ENCODE results near the gene CLCN7. TPM values are rescaled to one million over a fixed set of nuclear protein-coding genes. Genes with fewer than 3 reads are reported as not detected.
A peak's percentile ranks its signal among the peaks of the same experiment; 100 is the strongest.

The CLCN7 gene
- total RNA-seq, 3 donors from 2014 or later = 59.3 to 98.1 (median 59.8) TPM

DNA sequence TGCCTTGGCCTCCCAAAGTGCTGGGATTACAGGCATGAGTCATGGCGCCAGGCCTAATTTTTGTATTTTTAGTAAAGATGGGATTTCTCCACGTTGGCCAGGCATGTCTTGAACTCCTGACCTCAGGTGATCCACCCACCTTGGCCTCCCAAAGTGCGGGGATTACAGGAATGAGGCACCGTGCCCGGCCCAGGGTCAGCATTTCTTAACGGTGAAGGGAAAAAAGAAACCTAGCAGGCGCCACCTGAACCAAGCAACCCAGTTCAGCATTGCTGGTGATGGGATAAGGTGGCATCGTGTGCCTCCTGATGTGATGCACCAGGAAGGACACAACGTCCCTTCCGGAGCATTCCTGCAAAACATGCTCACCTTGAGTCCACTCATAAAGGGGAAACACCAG lies 2.2 kb upstream of the CLCN7 start:
- TF ChIP-seq, protein P1, sequence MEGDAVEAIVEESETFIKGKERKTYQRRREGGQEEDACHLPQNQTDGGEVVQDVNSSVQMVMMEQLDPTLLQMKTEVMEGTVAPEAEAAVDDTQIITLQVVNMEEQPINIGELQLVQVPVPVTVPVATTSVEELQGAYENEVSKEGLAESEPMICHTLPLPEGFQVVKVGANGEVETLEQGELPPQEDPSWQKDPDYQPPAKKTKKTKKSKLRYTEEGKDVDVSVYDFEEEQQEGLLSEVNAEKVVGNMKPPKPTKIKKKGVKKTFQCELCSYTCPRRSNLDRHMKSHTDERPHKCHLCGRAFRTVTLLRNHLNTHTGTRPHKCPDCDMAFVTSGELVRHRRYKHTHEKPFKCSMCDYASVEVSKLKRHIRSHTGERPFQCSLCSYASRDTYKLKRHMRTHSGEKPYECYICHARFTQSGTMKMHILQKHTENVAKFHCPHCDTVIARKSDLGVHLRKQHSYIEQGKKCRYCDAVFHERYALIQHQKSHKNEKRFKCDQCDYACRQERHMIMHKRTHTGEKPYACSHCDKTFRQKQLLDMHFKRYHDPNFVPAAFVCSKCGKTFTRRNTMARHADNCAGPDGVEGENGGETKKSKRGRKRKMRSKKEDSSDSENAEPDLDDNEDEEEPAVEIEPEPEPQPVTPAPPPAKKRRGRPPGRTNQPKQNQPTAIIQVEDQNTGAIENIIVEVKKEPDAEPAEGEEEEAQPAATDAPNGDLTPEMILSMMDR (IDR thresholded peaks at IDR 0.05) = no peak
- no peak for ATAC-seq
- Histone ChIP-seq H3K4me3 (no peak overlapping the region), H3K4me1 (ENCODE audit: low read depth) (peaks cover 15% of the 10 kb centered on the region), H3K9me3 (no peaks in the 10 kb centered on the region), H3K36me3 (ENCODE audit: low read depth) (no peaks in the 10 kb centered on the region)
- intact Hi-C loops (cut with DNase I, micrococcal nuclease) = no loop called here
- no peak for DNase-seq

DNA sequence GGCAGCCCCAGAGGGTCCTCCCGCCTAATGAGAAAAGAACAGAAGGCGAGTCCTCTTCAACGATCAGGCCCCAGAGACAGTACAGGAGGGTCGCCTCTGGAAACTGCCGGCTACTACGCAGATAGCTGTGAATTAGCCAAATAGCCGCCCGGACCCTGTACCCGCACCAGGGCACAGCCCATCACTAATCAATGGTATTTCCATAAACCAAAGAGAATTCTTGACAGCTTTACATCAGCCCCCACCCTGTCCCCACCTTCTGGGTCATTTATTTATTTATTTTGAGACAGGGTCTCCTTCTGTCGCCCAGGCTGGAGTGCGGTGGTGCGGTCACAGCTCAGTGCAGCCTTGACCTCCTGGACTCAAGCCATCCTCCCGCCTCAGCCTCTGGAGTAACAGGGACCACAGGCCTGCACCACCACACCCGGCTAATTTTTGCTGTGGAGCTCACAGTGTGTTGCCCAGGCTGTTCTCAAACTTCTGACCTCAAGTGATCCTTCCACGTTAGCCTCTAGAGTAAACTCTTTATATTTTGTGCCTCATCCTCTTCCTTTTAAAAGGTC lies 805 bp upstream of the CLCN7 start:
- H3K4me1 ChIP-seq (ENCODE audit: low read depth) = peaks cover 18% of the 10 kb centered on the region
- H3K36me3 ChIP-seq (ENCODE audit: low read depth) = no peaks in the 10 kb centered on the region
- DNase-seq (peak in 1 of 3 donors; percentile 12), ATAC-seq (no peak)
- TF ChIP-seq, protein P1 (IDR thresholded peaks at IDR 0.05) = no peak
- no peaks in the 10 kb centered on the region for H3K9me3 ChIP-seq
- H3K4me3 ChIP-seq = peak overlapping the region; percentile 79
- intact Hi-C loops (cut with DNase I, micrococcal nuclease) = no loop called here

DNA sequence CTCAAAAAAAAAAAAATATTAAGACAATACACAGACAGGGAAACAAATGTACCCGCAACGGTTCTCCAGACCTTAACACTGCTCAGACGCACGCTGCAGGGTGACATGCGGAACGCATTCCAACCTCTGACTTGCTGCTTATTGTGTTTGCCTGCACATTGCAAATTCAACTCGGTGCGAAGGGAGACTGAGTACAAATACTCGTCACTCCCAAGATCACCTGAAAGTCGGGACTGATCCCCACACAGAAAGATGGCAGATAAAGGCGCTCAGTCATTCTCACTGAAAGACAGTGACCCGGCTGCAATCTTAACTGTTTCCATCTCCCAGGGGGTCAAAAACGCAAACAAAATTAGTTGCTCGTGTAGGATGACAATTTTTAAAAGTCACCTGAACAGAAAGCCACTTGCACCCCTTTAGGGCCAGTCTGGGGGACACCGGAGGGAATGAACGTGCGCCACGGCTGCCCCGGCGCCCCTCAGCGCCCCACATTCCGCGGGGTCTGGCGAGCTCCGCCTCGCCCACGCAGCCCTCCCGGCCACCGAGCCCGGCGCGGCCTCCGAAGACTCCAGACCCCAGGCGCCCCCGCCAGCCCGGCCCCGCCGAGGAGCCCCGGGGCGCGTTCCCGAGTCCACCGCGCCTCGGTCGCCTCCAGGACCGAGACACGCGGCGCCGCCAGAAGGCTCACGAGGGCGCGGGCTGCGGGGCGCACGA lies 589 bp downstream of the CLCN7 start:
- Histone ChIP-seq H3K4me3 (peak overlapping the region; percentile 79), H3K9me3 (no peaks in the 10 kb centered on the region), H3K36me3 (ENCODE audit: low read depth) (no peaks in the 10 kb centered on the region), H3K4me1 (ENCODE audit: low read depth) (peaks cover 18% of the 10 kb centered on the region)
- no peak for DNase-seq
- intact Hi-C loops (cut with DNase I, micrococcal nuclease) = no loop called here
- ATAC-seq = no peak
- TF ChIP-seq, protein P1 (IDR thresholded peaks at IDR 0.05) = no peak

DNA sequence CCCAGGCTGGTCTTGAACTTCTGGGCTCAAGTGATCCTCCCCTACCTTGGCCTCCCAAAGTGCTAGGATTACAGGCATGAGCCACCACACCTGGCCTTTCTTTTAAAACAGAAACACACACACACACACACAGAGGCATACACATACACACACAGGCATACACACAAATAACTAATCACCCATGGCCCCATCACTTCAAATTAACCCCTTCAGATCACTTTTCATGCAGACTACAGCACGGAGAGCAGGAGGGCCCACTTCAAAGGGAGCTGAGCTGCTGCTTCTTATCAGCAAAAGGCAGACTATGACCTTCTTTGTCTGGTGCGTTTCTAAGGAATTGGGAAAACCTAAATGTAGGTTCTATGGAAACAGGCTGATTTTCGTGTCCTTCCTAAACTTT lies 1.9 kb downstream of the CLCN7 start:
- Histone ChIP-seq H3K4me1 (ENCODE audit: low read depth) (peaks cover 18% of the 10 kb centered on the region), H3K4me3 (no peak overlapping the region), H3K36me3 (ENCODE audit: low read depth) (no peaks in the 10 kb centered on the region), H3K9me3 (no peaks in the 10 kb centered on the region)
- intact Hi-C loops (cut with DNase I, micrococcal nuclease) = no loop called here
- ATAC-seq (no peak), DNase-seq (no peak)
- TF ChIP-seq, protein P1 (IDR thresholded peaks at IDR 0.05) = no peak

DNA sequence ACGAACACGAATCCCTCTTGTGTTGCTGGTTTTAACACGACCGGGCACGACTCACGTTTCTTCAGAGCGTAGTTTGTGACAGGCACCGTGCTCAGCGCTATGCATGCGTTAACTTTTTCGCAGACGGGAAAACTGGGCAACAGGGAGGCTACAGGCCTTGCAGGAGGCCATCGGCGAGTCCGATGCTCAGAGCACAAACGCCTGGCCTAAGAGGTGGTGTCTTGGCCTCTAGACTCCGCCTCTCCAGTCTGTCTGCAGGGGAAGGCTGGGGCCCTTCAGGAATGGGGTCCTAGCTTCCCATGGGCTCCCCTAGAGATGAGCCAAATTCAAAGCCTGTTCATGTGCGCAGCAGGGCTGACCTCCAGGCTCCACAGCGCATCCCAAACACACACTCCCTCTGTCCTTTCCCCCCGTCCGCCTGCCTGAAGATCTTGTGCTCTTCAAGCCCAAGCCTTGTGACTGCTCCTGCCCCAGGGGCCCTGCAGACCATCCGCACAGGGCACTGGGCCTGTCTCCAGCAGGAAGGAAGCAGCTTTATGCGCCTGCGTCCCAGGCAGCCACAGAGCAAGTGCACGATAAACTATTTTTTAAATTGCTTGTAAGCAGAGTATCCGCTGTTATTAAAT lies 3.1 kb downstream of the CLCN7 start:
- DNase-seq (no peak), ATAC-seq (no peak)
- TF ChIP-seq, protein P1 (IDR thresholded peaks at IDR 0.05) = no peak
- H3K9me3 ChIP-seq = no peaks in the 10 kb centered on the region
- peaks cover 18% of the 10 kb centered on the region for H3K4me1 ChIP-seq (ENCODE audit: low read depth)
- intact Hi-C loops (cut with DNase I, micrococcal nuclease) = no loop called here
- H3K36me3 ChIP-seq (ENCODE audit: low read depth) = no peaks in the 10 kb centered on the region
- H3K4me3 ChIP-seq = no peak overlapping the region

Data from mucosa of descending colon (tissue), 3 donors.